T-helper 22 cell (primary cell): ENCODE data around the gene WBP4.
"Not testable (repeated sequence)": the region's sequence is repeated elsewhere in the genome, so short reads cannot be mapped to it uniquely, and the experiment has no call there.

Experiments
- DNase-seq: peaks from one replicate; pipeline ENCODE4 v3.0.0-alpha.2; 2020; ENCODE audit warnings: low read depth

WBP4 gene

GRCh38 chr13:41085961-41086585 is 24.8 kb downstream of the WBP4 start:
- DNase-seq: no peak

GRCh38 chr13:41095681-41096080 is 34.4 kb downstream of the WBP4 start:
- not testable (repeated sequence) for DNase-seq

GRCh38 chr13:41098761-41099160 is 37.5 kb downstream of the WBP4 start:
- no peak for DNase-seq

GRCh38 chr13:41099986-41100385 is 38.7 kb downstream of the WBP4 start:
- DNase-seq: no peak

GRCh38 chr13:41107104-41107571 is 45.8 kb downstream of the WBP4 start:
- no peak for DNase-seq

GRCh38 chr13:41107584-41108014 is 46.3 kb downstream of the WBP4 start:
- DNase-seq: no peak

- DNase-seq: no peak
Measured at GRCh38 chr13:41111454-41111853, 50.1 kb downstream of the WBP4 start.

GRCh38 chr13:41117869-41118268 is 56.6 kb downstream of the WBP4 start:
- no peak for DNase-seq

- no peak for DNase-seq
Measured at GRCh38 chr13:41122838-41123237, 61.5 kb downstream of the WBP4 start.

GRCh38 chr13:41127701-41128100 is 66.4 kb downstream of the WBP4 start:
- no peak for DNase-seq

- DNase-seq: no peak
Measured at GRCh38 chr13:41130356-41130755, 69.0 kb downstream of the WBP4 start.

- DNase-seq: not testable (repeated sequence)
Measured at GRCh38 chr13:41131189-41131588, 69.9 kb downstream of the WBP4 start.

- DNase-seq: not testable (repeated sequence)
Measured at GRCh38 chr13:41131660-41132511, 70.6 kb downstream of the WBP4 start.

GRCh38 chr13:41132512-41133152 is 71.3 kb downstream of the WBP4 start, which contains the start of gene KBTBD6:
Gene KBTBD6 (minus strand): TSS chr13:41132802. CDS start chr13:41132511, 291 bp downstream.
- peak; percentile 89 for DNase-seq
